GM23338 (cell line): ENCODE results near the gene PARP8. TPM values are rescaled to one million over a fixed set of nuclear protein-coding genes. Genes with fewer than 3 reads are reported as not detected.

Experiments used
- ATAC-seq: fragments of 200-7000 bp; cut with Tn5 transposase; 3 replicates; pipeline ENCODE4 v1.9.1; 2020
- DNase-seq: peaks from one replicate; pipeline ENCODE4 v3.0.0-alpha.2; 2015; ENCODE audit warnings: low spot score
- H2AFZ ChIP-seq: fragments of 200-600 bp; sonication (generic); 2 replicates; pipeline ENCODE4 v1.8.0; 2016; ENCODE audit warnings: antibody characterized with exemption, mild to moderate bottlenecking, moderate library complexity
- H3F3A ChIP-seq: fragments of 200-600 bp; sonication (generic); replicated peaks from 2 replicates; pipeline ENCODE4 v1.8.0; 2017; ENCODE audit warnings: antibody characterized with exemption, mixed run types, low read depth
- H3K27ac ChIP-seq: fragments of 200-600 bp; sonication (generic); 2 replicates; pipeline ENCODE4 v1.6.1; 2016; ENCODE audit warnings: low read depth
- H3K27me3 ChIP-seq: fragments of 200-600 bp; sonication (generic); 2 replicates; pipeline ENCODE4 v1.8.0; 2016; ENCODE audit warnings: mild to moderate bottlenecking, mixed run types, moderate library complexity; ENCODE audit not compliant: insufficient read depth
- H3K36me3 ChIP-seq: fragments of 200-600 bp; sonication (generic); 2 replicates; pipeline ENCODE4 v1.8.0; 2016; ENCODE audit warnings: mild to moderate bottlenecking; ENCODE audit not compliant: insufficient read depth
- H3K4me1 ChIP-seq: fragments of 200-600 bp; sonication (generic); 2 replicates; pipeline ENCODE4 v1.8.0; 2016; ENCODE audit warnings: mild to moderate bottlenecking, moderate library complexity; ENCODE audit not compliant: insufficient read depth
- H3K4me2 ChIP-seq: fragments of 200-600 bp; sonication (generic); 2 replicates; pipeline ENCODE4 v1.7.1; 2017; ENCODE audit warnings: mixed run types
- H3K4me3 ChIP-seq: fragments of 200-600 bp; sonication (generic); 2 replicates; pipeline ENCODE4 v1.6.1; 2016; ENCODE audit warnings: mixed run types
- H3K79me2 ChIP-seq: fragments of 200-600 bp; sonication (generic); replicated peaks from 2 replicates; pipeline ENCODE4 v1.8.0; 2017; ENCODE audit warnings: mild to moderate bottlenecking; ENCODE audit not compliant: insufficient read depth
- H3K9me2 ChIP-seq: fragments of 200-600 bp; sonication (generic); 2 replicates; pipeline ENCODE4 v1.8.0; 2017; ENCODE audit not compliant: insufficient read depth
- H4K20me1 ChIP-seq: fragments of 200-600 bp; sonication (generic); replicated peaks from 2 replicates; pipeline ENCODE4 v1.8.0; 2017; ENCODE audit warnings: mild to moderate bottlenecking; ENCODE audit not compliant: insufficient read depth
- H3K27ac Mint-ChIP-seq: 2 replicates; pipeline ENCODE4 v1.8.0; 2020; ENCODE audit warnings: inconsistent platforms, mild to moderate bottlenecking, moderate library complexity, mixed read lengths
- H3K27me3 Mint-ChIP-seq: 3 replicates; pipeline ENCODE4 v1.8.0; 2022; ENCODE audit warnings: low read depth, mild to moderate bottlenecking, moderate library complexity, mixed read lengths, inconsistent platforms; ENCODE audit not compliant: insufficient read depth, poor library complexity
- H3K36me3 Mint-ChIP-seq: 3 replicates; pipeline ENCODE4 v1.8.0; 2021; ENCODE audit warnings: low read depth, mild to moderate bottlenecking, inconsistent platforms, moderate library complexity, mixed read lengths
- H3K4me1 Mint-ChIP-seq: 3 replicates; pipeline ENCODE4 v1.8.0; 2020; ENCODE audit warnings: mild to moderate bottlenecking, inconsistent platforms, mixed read lengths
- H3K4me3 Mint-ChIP-seq: 3 replicates; pipeline ENCODE4 v1.8.0; 2021; ENCODE audit warnings: moderate library complexity, mild to moderate bottlenecking, inconsistent platforms, mixed read lengths
- H3K9me3 Mint-ChIP-seq: 3 replicates; pipeline ENCODE4 v1.8.0; 2020; ENCODE audit warnings: moderate library complexity, mild to moderate bottlenecking, inconsistent platforms, mixed read lengths
- CREB1 ChIP-seq: fragments of 250-450 bp; sonication (Bioruptor Pico); IDR thresholded peaks from 2 replicates; pipeline ENCODE4 v1.5.0; 2020; ENCODE audit warnings: low read depth, mild to moderate bottlenecking, moderate library complexity
- CTCF ChIP-seq, 2 experiments: fragments of 200-600 bp in 1 of 2; sonication (generic) in 1 of 2; conservative IDR thresholded peaks; 2 replicates each; pipeline versions ENCODE4 v1.5.1 to v1.6.1; 2016 to 2017; ENCODE audit warnings: antibody characterized with exemption in 2 of 2, low read depth in 2 of 2, mild to moderate bottlenecking in 2 of 2, moderate library complexity in 1 of 2
- EZH2 ChIP-seq: fragments of 200-600 bp; sonication (generic); IDR thresholded peaks from one replicate; pipeline ENCODE4 v1.8.0; 2017; ENCODE audit warnings: antibody characterized with exemption, mild to moderate bottlenecking, low read depth; ENCODE audit not compliant: unreplicated experiment
- EZH2phosphoT487 ChIP-seq: fragments of 200-600 bp; sonication (generic); IDR thresholded peaks from one replicate; pipeline ENCODE4 v1.8.1; 2018; ENCODE audit warnings: antibody characterized with exemption; ENCODE audit not compliant: unreplicated experiment
- JUNB ChIP-seq: IDR thresholded peaks from one replicate; pipeline ENCODE4 v1.6.1; 2016; ENCODE audit warnings: antibody characterized with exemption; ENCODE audit not compliant: unreplicated experiment
- NANOG ChIP-seq: IDR thresholded peaks from 2 replicates; pipeline ENCODE4 v1.6.1; 2016; ENCODE audit warnings: antibody characterized with exemption, borderline replicate concordance
- POLR2AphosphoS5 ChIP-seq: IDR thresholded peaks from 2 replicates; pipeline ENCODE4 v1.6.1; 2016; ENCODE audit warnings: antibody characterized with exemption, low read depth
- STAT1 ChIP-seq: IDR thresholded peaks from one replicate; pipeline ENCODE4 v1.6.1; 2016; ENCODE audit warnings: antibody characterized with exemption; ENCODE audit not compliant: unreplicated experiment
- ZNF114 ChIP-seq: fragments of 250-450 bp; sonication (Bioruptor Pico); IDR thresholded peaks from 2 replicates; pipeline ENCODE4 v1.5.0; 2020; ENCODE audit warnings: mild to moderate bottlenecking, moderate library complexity
- ZNF331 ChIP-seq: fragments of 250-450 bp; sonication (Bioruptor Pico); IDR thresholded peaks from 2 replicates; pipeline ENCODE4 v1.5.0; 2020; ENCODE audit warnings: low read depth, mild to moderate bottlenecking, moderate library complexity
- polyA plus RNA-seq: library from polyadenylated mRNA; unstranded; fragments of >200 nt; fragmentation: Nextera tagmentation; extraction: Ambion mirVana; gene quantifications from 2 replicates; pipeline ENCODE4 v1.2.1, GENCODE V29; 2016
- total RNA-seq: library from RNA; depleted of rRNA; stranded (reverse); fragments of >200 nt; shearing (Covaris generic); gene quantifications from 2 replicates; pipeline ENCODE4 v1.2.3, GENCODE V29; 2014
- TF ChIP-seq, protein P1 (sequence below): IDR thresholded peaks from one replicate; pipeline ENCODE4 v1.6.1; 2018; ENCODE audit warnings: antibody characterized with exemption; ENCODE audit not compliant: unreplicated experiment
- TF ChIP-seq, protein P2 (sequence below): IDR thresholded peaks from 2 replicates; pipeline ENCODE4 v1.6.1; 2016; ENCODE audit warnings: antibody characterized with exemption
- TF ChIP-seq, protein P3 (sequence below): fragments of 250-450 bp; sonication (Bioruptor Pico); IDR thresholded peaks from 2 replicates; pipeline ENCODE4 v1.5.0; 2020; ENCODE audit warnings: mild to moderate bottlenecking, moderate library complexity

Gene PARP8
- total and polyA plus RNA-seq, 2 experiments from 2014 or later = 13.0 to 25.0 TPM

GRCh38 chr5:50722223-50722622 is 55.8 kb downstream of the PARP8 start:
- peak; percentile 50; the same call in 2 of the 3 replicates for ATAC-seq
- Histone ChIP-seq H3K27me3 (no peaks in the 10 kb centered on the region), H3K4me2 (peak overlapping the region; percentile 5; the same call in 1 of the 2 replicates), H3F3A (no peaks in the 10 kb centered on the region), H2AFZ (no peak overlapping the region), H3K4me1 (peaks cover 29% of the 10 kb centered on the region), H3K4me3 (no peak overlapping the region), H3K9me2 (0 out of 2 replicates have a peak, but pooled peaks cover 1% of the 10 kb centered on the region), H3K79me2 (peaks cover 99% of the 10 kb centered on the region), H4K20me1 (no peaks in the 10 kb centered on the region; the same call in 1 of the 2 replicates), H3K27ac (no peak overlapping the region), H3K36me3 (no peaks in the 10 kb centered on the region)
- Mint-ChIP-seq H3K9me3 (no peaks in the 10 kb centered on the region), H3K27ac (peak overlapping the region; percentile 44), H3K4me1 (peaks cover 46% of the 10 kb centered on the region), H3K36me3 (no peaks in the 10 kb centered on the region), H3K4me3 (no peak overlapping the region), H3K27me3 (peaks cover 2% of the 10 kb centered on the region)
- DNase-seq = no peak
- TF ChIP-seq JUNB (no peak), ZNF114 (CRISPR knock-in tag) (no peak), STAT1 (no peak), POLR2AphosphoS5 (no peak), EZH2 (no peak), NANOG (no peak), ZNF331 (CRISPR knock-in tag) (no peak), CTCF (conservative IDR thresholded peaks at IDR 0.05; ENCODE audit: low read depth in 2 of 2) (no peak), CREB1 (CRISPR knock-in tag) (no peak), EZH2phosphoT487 (no peak)
- TF ChIP-seq, protein P1, sequence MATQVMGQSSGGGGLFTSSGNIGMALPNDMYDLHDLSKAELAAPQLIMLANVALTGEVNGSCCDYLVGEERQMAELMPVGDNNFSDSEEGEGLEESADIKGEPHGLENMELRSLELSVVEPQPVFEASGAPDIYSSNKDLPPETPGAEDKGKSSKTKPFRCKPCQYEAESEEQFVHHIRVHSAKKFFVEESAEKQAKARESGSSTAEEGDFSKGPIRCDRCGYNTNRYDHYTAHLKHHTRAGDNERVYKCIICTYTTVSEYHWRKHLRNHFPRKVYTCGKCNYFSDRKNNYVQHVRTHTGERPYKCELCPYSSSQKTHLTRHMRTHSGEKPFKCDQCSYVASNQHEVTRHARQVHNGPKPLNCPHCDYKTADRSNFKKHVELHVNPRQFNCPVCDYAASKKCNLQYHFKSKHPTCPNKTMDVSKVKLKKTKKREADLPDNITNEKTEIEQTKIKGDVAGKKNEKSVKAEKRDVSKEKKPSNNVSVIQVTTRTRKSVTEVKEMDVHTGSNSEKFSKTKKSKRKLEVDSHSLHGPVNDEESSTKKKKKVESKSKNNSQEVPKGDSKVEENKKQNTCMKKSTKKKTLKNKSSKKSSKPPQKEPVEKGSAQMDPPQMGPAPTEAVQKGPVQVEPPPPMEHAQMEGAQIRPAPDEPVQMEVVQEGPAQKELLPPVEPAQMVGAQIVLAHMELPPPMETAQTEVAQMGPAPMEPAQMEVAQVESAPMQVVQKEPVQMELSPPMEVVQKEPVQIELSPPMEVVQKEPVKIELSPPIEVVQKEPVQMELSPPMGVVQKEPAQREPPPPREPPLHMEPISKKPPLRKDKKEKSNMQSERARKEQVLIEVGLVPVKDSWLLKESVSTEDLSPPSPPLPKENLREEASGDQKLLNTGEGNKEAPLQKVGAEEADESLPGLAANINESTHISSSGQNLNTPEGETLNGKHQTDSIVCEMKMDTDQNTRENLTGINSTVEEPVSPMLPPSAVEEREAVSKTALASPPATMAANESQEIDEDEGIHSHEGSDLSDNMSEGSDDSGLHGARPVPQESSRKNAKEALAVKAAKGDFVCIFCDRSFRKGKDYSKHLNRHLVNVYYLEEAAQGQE = no peak
- TF ChIP-seq, protein P2, sequence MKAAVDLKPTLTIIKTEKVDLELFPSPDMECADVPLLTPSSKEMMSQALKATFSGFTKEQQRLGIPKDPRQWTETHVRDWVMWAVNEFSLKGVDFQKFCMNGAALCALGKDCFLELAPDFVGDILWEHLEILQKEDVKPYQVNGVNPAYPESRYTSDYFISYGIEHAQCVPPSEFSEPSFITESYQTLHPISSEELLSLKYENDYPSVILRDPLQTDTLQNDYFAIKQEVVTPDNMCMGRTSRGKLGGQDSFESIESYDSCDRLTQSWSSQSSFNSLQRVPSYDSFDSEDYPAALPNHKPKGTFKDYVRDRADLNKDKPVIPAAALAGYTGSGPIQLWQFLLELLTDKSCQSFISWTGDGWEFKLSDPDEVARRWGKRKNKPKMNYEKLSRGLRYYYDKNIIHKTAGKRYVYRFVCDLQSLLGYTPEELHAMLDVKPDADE = no peak
- TF ChIP-seq, protein P3, sequence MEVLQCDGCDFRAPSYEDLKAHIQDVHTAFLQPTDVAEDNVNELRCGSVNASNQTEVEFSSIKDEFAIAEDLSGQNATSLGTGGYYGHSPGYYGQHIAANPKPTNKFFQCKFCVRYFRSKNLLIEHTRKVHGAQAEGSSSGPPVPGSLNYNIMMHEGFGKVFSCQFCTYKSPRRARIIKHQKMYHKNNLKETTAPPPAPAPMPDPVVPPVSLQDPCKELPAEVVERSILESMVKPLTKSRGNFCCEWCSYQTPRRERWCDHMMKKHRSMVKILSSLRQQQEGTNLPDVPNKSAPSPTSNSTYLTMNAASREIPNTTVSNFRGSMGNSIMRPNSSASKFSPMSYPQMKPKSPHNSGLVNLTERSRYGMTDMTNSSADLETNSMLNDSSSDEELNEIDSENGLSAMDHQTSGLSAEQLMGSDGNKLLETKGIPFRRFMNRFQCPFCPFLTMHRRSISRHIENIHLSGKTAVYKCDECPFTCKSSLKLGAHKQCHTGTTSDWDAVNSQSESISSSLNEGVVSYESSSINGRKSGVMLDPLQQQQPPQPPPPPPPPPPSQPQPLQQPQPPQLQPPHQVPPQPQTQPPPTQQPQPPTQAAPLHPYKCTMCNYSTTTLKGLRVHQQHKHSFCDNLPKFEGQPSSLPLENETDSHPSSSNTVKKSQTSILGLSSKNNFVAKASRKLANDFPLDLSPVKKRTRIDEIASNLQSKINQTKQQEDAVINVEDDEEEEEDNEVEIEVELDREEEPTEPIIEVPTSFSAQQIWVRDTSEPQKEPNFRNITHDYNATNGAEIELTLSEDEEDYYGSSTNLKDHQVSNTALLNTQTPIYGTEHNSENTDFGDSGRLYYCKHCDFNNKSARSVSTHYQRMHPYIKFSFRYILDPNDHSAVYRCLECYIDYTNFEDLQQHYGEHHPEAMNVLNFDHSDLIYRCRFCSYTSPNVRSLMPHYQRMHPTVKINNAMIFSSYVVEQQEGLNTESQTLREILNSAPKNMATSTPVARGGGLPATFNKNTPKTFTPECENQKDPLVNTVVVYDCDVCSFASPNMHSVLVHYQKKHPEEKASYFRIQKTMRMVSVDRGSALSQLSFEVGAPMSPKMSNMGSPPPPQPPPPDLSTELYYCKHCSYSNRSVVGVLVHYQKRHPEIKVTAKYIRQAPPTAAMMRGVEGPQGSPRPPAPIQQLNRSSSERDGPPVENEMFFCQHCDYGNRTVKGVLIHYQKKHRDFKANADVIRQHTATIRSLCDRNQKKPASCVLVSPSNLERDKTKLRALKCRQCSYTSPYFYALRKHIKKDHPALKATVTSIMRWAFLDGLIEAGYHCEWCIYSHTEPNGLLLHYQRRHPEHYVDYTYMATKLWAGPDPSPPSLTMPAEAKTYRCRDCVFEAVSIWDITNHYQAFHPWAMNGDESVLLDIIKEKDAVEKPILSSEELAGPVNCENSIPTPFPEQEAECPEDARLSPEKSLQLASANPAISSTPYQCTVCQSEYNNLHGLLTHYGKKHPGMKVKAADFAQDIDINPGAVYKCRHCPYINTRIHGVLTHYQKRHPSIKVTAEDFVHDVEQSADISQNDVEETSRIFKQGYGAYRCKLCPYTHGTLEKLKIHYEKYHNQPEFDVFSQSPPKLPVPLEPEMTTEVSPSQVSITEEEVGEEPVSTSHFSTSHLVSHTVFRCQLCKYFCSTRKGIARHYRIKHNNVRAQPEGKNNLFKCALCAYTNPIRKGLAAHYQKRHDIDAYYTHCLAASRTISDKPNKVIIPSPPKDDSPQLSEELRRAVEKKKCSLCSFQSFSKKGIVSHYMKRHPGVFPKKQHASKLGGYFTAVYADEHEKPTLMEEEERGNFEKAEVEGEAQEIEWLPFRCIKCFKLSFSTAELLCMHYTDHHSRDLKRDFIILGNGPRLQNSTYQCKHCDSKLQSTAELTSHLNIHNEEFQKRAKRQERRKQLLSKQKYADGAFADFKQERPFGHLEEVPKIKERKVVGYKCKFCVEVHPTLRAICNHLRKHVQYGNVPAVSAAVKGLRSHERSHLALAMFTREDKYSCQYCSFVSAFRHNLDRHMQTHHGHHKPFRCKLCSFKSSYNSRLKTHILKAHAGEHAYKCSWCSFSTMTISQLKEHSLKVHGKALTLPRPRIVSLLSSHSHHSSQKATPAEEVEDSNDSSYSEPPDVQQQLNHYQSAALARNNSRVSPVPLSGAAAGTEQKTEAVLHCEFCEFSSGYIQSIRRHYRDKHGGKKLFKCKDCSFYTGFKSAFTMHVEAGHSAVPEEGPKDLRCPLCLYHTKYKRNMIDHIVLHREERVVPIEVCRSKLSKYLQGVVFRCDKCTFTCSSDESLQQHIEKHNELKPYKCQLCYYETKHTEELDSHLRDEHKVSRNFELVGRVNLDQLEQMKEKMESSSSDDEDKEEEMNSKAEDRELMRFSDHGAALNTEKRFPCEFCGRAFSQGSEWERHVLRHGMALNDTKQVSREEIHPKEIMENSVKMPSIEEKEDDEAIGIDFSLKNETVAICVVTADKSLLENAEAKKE (CRISPR knock-in tag) = no peak
